HepG2 (cell line): ENCODE data around the gene LIPT1. TPM values are rescaled to one million over a fixed set of nuclear protein-coding genes. Genes with fewer than 3 reads are reported as not detected.
A peak's percentile ranks its signal among the peaks of the same experiment; 100 is the strongest.

Experiments used
- CEBPG ChIP-seq: IDR thresholded peaks from 2 replicates; pipeline ENCODE4 v1.6.1; 2016
- EEA1 ChIP-seq: sonication (generic); formaldehyde crosslinking; IDR thresholded peaks from 2 replicates; pipeline ENCODE4 v1.5.1; 2020; ENCODE audit warnings: mild to moderate bottlenecking, missing genetic modification reagents, borderline replicate concordance
- ELF3 ChIP-seq: IDR thresholded peaks from 2 replicates; pipeline ENCODE4 v1.6.1; 2016; ENCODE audit warnings: missing genetic modification reagents, missing compliant biosample characterization
- FOXC1 ChIP-seq: sonication (generic); formaldehyde crosslinking; IDR thresholded peaks from 2 replicates; pipeline ENCODE4 v1.8.0; 2022; ENCODE audit warnings: mild to moderate bottlenecking, missing genetic modification reagents, borderline replicate concordance
- HOMEZ ChIP-seq: IDR thresholded peaks from 2 replicates; pipeline ENCODE4 v1.6.1; 2016; ENCODE audit warnings: low read depth
- POLR2A ChIP-seq, 2 experiments: IDR thresholded peaks; 2 replicates each; pipeline ENCODE4 v1.6.1; 2011; ENCODE audit warnings: low read depth in 2 of 2, low read length in 2 of 2, mild to moderate bottlenecking in 1 of 2, moderate library complexity in 1 of 2; ENCODE audit not compliant: insufficient read depth in 1 of 2
- RXRB ChIP-seq: IDR thresholded peaks from 2 replicates; pipeline ENCODE4 v1.6.1; 2016; ENCODE audit warnings: borderline replicate concordance, missing genetic modification reagents, missing compliant biosample characterization
- SIN3A ChIP-seq: IDR thresholded peaks from 2 replicates; pipeline ENCODE4 v1.6.1; 2011; ENCODE audit warnings: low read depth, mild to moderate bottlenecking, control low read depth, low read length, borderline replicate concordance
- THAP7 ChIP-seq: sonication (generic); formaldehyde crosslinking; IDR thresholded peaks from 2 replicates; pipeline ENCODE4 v1.8.1; 2023; ENCODE audit warnings: mild to moderate bottlenecking, missing genetic modification reagents
- THYN1 ChIP-seq: sonication (generic); formaldehyde crosslinking; IDR thresholded peaks from 2 replicates; pipeline ENCODE4 v1.8.1; 2023; ENCODE audit warnings: low read depth, mild to moderate bottlenecking, moderate library complexity, missing genetic modification reagents, borderline replicate concordance
- ZBTB20 ChIP-seq: sonication (generic); formaldehyde crosslinking; IDR thresholded peaks from 2 replicates; pipeline ENCODE4 v1.8.1; 2023; ENCODE audit warnings: missing genetic modification reagents, low read depth, mild to moderate bottlenecking, borderline replicate concordance
- ZNF12 ChIP-seq: sonication (generic); formaldehyde crosslinking; IDR thresholded peaks from 2 replicates; pipeline ENCODE4 v1.5.0; 2020; ENCODE audit warnings: missing genetic modification reagents
- ZNF318 ChIP-seq: sonication (generic); formaldehyde crosslinking; IDR thresholded peaks from 2 replicates; pipeline ENCODE4 v1.4.0; 2020; ENCODE audit warnings: mild to moderate bottlenecking, missing genetic modification reagents
- ZNF619 ChIP-seq: sonication (generic); formaldehyde crosslinking; IDR thresholded peaks from 2 replicates; pipeline ENCODE4 v1.4.0; 2020; ENCODE audit warnings: mild to moderate bottlenecking, missing genetic modification reagents
- ZNF710 ChIP-seq: sonication (generic); formaldehyde crosslinking; IDR thresholded peaks from 2 replicates; pipeline ENCODE4 v1.5.0; 2020; ENCODE audit warnings: mild to moderate bottlenecking, missing genetic modification reagents, borderline replicate concordance
- ZNF772 ChIP-seq: sonication (generic); formaldehyde crosslinking; IDR thresholded peaks from 2 replicates; pipeline ENCODE4 v1.5.0; 2020; ENCODE audit warnings: mild to moderate bottlenecking, missing genetic modification reagents
- polyA plus RNA-seq, 8 experiments: library from polyadenylated mRNA; depleted of rRNA in 3 of 8; stranded (reverse) in 7 of 8; unstranded in 1 of 8; fragments of >200 nt; fragmentation: Illumina TruSeq in 4 of 8; extraction: Trizol in 4 of 8; gene quantifications; 2 replicates each; pipeline versions ENCODE4 v1.2.1 to v1.2.3, GENCODE V29; 2011 to 2016; ENCODE audit warnings: low read depth in 4 of 8, missing spikeins in 1 of 8, mixed read lengths in 1 of 8; ENCODE audit not compliant: insufficient read depth in 1 of 8
- total RNA-seq, 5 experiments: library from RNA; depleted of rRNA; stranded (reverse); fragments of >200 nt; fragmentation: Illumina TruSeq; extraction: Trizol; gene quantifications; 2 replicates each; pipeline ENCODE4 v1.2.3, GENCODE V29; 2016; ENCODE audit warnings: low read depth in 1 of 5

LIPT1 gene
- total and polyA plus RNA-seq, 2 of the 13 experiments (the other 11 are each of a cell fraction or from before 2014, with no cell fraction given) = 8.0 to 9.6 TPM

GRCh38 chr2:99180755-99181623, 26.2 kb downstream of the LIPT1 start, which contains the start of the genes MITD1 and MRPL30 (continued):
- TF ChIP-seq RXRB (CRISPR knock-in tag) = peak; percentile 90
- TF ChIP-seq ZNF12 (CRISPR knock-in tag) = peak; percentile 78
- no peak; the same call in 1 of the 2 replicates for TF ChIP-seq THYN1 (CRISPR knock-in tag)
- TF ChIP-seq THAP7 (CRISPR knock-in tag) = peak; percentile 74; the same call in 1 of the 2 replicates
- TF ChIP-seq SIN3A = peak; percentile 98
- TF ChIP-seq POLR2A (IDR thresholded peaks at IDR 0.05; ENCODE audit: insufficient read depth in 1 of 2, low read depth in 2 of 2, low read length in 2 of 2) = peak; percentile 95 to 99
- TF ChIP-seq ZBTB20 (CRISPR knock-in tag) = peak; percentile 98
- TF ChIP-seq ZNF710 = peak; percentile 73; the same call in 1 of the 2 replicates
- peak; percentile 15; the same call in 1 of the 2 replicates for TF ChIP-seq CEBPG
- peak; percentile 96 for TF ChIP-seq ELF3
- peak; percentile 86 for TF ChIP-seq HOMEZ (CRISPR knock-in tag)
- peak; percentile 98 for TF ChIP-seq FOXC1 (CRISPR knock-in tag)
- TF ChIP-seq EEA1 (CRISPR knock-in tag) = peak; percentile 69; the same call in 1 of the 2 replicates
- TF ChIP-seq ZNF772 = peak; percentile 94
- peak; percentile 99 for TF ChIP-seq ZNF619 (CRISPR knock-in tag)
- TF ChIP-seq ZNF318 = no peak
